ENCODE measurements around the gene KRTAP10-3. TPM values are rescaled to one million over a fixed set of nuclear protein-coding genes. Genes with fewer than 3 reads are reported as not detected.

Gene KRTAP10-3
- total and polyA plus RNA-seq, 2 donors (not counting 1 experiment from before 2014, with no cell fraction given), result not detected

GRCh38 chr21:44525391-44526095, 33.1 kb downstream of the KRTAP10-3 start:
- Histone ChIP-seq H3K27ac (ENCODE audit: insufficient read depth, low read length) (no peak overlapping the region), H3K27me3 (ENCODE audit: control insufficient read depth, insufficient read depth, low read length) (no peaks in the 10 kb centered on the region), H3K9ac (ENCODE audit: insufficient read depth, low read length) (no peak overlapping the region), H2AFZ (ENCODE audit: low read length) (no peak overlapping the region), H4K20me1 (ENCODE audit: control insufficient read depth, extremely low read depth, insufficient read depth, low read length) (no peaks in the 10 kb centered on the region), H3K4me2 (ENCODE audit: extremely low read depth, insufficient read depth, low read length) (no peak overlapping the region), H3K4me1 (ENCODE audit: control insufficient read depth, extremely low read depth, insufficient read depth, low read length) (no peaks in the 10 kb centered on the region), H3K36me3 (ENCODE audit: control insufficient read depth, insufficient read depth, low read length) (no peaks in the 10 kb centered on the region), H3K79me2 (ENCODE audit: control insufficient read depth, insufficient read depth, low read length) (no peaks in the 10 kb centered on the region), H3K4me3 (replicated peaks in 1 of 4; ENCODE audit: control extremely low read depth in 1 of 4, insufficient read depth in 1 of 4, low read depth in 3 of 4, low read length in 4 of 4) (no peak overlapping the region), H3K9me3 (ENCODE audit: control insufficient read depth, insufficient read depth, low read depth, low read length) (no peaks in the 10 kb centered on the region)
- TF ChIP-seq CTCF (conservative IDR thresholded peaks at IDR 0.05 in 1 of 2, IDR thresholded peaks at IDR 0.05 in 1 of 2; ENCODE audit: low read depth in 1 of 2, low read length in 2 of 2) (no peak), EZH2 (IDR thresholded peaks at IDR 0.05; ENCODE audit: low read length, missing control alignments) (no peak)
- no peak for DNase-seq (ENCODE audit: low read depth in 2 of 2)

- H3K9ac ChIP-seq (ENCODE audit: insufficient read depth, low read length), result no peak overlapping the region
- no peaks in the 10 kb centered on the region for H3K27me3 ChIP-seq (ENCODE audit: control insufficient read depth, insufficient read depth, low read length)
- TF ChIP-seq EZH2 (IDR thresholded peaks at IDR 0.05; ENCODE audit: low read length, missing control alignments), result no peak
- TF ChIP-seq CTCF (conservative IDR thresholded peaks at IDR 0.05 in 1 of 2, IDR thresholded peaks at IDR 0.05 in 1 of 2; ENCODE audit: low read depth in 1 of 2, low read length in 2 of 2), result no peak
- H3K4me2 ChIP-seq (ENCODE audit: extremely low read depth, insufficient read depth, low read length), result no peak overlapping the region
- no peaks in the 10 kb centered on the region for H3K79me2 ChIP-seq (ENCODE audit: control insufficient read depth, insufficient read depth, low read length)
- no peak overlapping the region for H2AFZ ChIP-seq (ENCODE audit: low read length)
- H4K20me1 ChIP-seq (ENCODE audit: control insufficient read depth, extremely low read depth, insufficient read depth, low read length), result no peaks in the 10 kb centered on the region
- no peaks in the 10 kb centered on the region for H3K36me3 ChIP-seq (ENCODE audit: control insufficient read depth, insufficient read depth, low read length)
- no peaks in the 10 kb centered on the region for H3K4me1 ChIP-seq (ENCODE audit: control insufficient read depth, extremely low read depth, insufficient read depth, low read length)
- H3K4me3 ChIP-seq (replicated peaks in 1 of 4; ENCODE audit: control extremely low read depth in 1 of 4, insufficient read depth in 1 of 4, low read depth in 3 of 4, low read length in 4 of 4), result no peak overlapping the region
- H3K9me3 ChIP-seq (ENCODE audit: control insufficient read depth, insufficient read depth, low read depth, low read length), result no peaks in the 10 kb centered on the region
- no peak for DNase-seq (ENCODE audit: low read depth in 2 of 2)
- H3K27ac ChIP-seq (ENCODE audit: insufficient read depth, low read length), result no peak overlapping the region
Observed at GRCh38 chr21:44524414-44525371, 33.9 kb downstream of the KRTAP10-3 start.
